ENCODE data around the gene GRID2.

Gene GRID2

GRCh38 chr4:93416344-93417128 lies 1112.8 kb downstream of the GRID2 start:
- TF ChIP-seq, protein P1, sequence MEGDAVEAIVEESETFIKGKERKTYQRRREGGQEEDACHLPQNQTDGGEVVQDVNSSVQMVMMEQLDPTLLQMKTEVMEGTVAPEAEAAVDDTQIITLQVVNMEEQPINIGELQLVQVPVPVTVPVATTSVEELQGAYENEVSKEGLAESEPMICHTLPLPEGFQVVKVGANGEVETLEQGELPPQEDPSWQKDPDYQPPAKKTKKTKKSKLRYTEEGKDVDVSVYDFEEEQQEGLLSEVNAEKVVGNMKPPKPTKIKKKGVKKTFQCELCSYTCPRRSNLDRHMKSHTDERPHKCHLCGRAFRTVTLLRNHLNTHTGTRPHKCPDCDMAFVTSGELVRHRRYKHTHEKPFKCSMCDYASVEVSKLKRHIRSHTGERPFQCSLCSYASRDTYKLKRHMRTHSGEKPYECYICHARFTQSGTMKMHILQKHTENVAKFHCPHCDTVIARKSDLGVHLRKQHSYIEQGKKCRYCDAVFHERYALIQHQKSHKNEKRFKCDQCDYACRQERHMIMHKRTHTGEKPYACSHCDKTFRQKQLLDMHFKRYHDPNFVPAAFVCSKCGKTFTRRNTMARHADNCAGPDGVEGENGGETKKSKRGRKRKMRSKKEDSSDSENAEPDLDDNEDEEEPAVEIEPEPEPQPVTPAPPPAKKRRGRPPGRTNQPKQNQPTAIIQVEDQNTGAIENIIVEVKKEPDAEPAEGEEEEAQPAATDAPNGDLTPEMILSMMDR (IDR thresholded peaks at IDR 0.05; ENCODE audit: borderline replicate concordance, control extremely low read depth, extremely low read depth, insufficient read depth, missing control alignments), result no peak
- DNase-seq (ENCODE audit: low spot score), result no peak
- in situ Hi-C loops (cut with MboI; ENCODE audit: low sequenced_read_pairs, unreplicated experiment), result no loop called here

DNA sequence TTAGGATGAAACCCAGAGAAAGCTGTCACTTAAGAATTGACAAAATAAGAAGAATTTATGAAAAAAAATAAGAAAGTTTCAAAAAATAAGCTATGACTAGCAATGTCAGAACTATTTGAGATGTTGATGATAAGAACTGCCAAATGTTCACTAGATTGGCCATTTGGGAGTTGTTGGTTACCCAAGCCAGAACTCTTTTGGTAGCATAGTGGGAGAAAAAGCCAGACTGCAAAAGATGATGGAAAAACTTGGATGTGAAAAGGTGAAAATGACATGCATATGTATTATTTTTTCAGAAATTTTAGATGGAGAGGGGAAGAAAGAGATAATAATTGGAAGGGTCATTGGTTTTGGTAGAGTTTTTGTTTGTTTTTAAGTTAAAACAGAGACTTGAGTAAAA lies 1127.6 kb downstream of the GRID2 start:
- TF ChIP-seq, protein P1 (IDR thresholded peaks at IDR 0.05; ENCODE audit: borderline replicate concordance, control extremely low read depth, extremely low read depth, insufficient read depth, missing control alignments), result no peak
- DNase-seq (ENCODE audit: low spot score), result no peak
- in situ Hi-C loops (cut with MboI; ENCODE audit: low sequenced_read_pairs, unreplicated experiment), result no loop called here

GRCh38 chr4:93433840-93434239 lies 1130.1 kb downstream of the GRID2 start:
- TF ChIP-seq, protein P1 (IDR thresholded peaks at IDR 0.05; ENCODE audit: borderline replicate concordance, control extremely low read depth, extremely low read depth, insufficient read depth, missing control alignments), result no peak
- in situ Hi-C loops (cut with MboI; ENCODE audit: low sequenced_read_pairs, unreplicated experiment), result no loop called here
- DNase-seq (ENCODE audit: low spot score), result no peak

DNA sequence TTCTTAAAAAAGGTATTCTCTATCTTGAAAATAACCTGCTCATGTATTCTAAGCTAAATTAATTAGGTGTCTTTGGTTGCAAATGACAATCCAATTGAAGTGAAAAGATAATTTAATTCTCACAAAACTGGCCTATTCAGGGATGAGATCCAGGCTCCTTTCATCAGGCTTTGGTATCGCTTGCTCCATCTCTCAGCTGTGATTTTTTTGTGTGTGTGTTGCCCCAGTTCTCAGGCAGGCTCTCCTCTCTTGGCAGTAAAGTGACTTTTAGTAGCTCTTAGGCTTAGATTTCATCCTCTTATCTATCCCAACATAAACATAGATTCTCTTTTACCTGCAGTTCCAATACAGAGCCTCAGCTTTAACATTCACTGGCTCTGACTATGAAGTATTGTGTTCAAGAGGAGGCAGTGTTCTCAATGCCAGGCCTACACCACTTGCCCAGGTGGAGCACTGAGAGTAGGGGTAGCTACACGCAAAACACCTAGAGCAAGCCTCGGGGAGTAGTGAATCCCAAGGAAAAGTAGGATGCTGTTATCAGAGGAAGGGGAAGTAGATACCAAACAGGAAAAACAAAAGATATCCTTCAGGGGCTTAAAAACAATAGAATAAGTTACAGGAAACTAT lies 1132.3 kb downstream of the GRID2 start:
- in situ Hi-C loops (cut with MboI; ENCODE audit: low sequenced_read_pairs, unreplicated experiment), result no loop called here
- TF ChIP-seq, protein P1 (IDR thresholded peaks at IDR 0.05; ENCODE audit: borderline replicate concordance, control extremely low read depth, extremely low read depth, insufficient read depth, missing control alignments), result no peak
- DNase-seq (ENCODE audit: low spot score), result no peak

DNA sequence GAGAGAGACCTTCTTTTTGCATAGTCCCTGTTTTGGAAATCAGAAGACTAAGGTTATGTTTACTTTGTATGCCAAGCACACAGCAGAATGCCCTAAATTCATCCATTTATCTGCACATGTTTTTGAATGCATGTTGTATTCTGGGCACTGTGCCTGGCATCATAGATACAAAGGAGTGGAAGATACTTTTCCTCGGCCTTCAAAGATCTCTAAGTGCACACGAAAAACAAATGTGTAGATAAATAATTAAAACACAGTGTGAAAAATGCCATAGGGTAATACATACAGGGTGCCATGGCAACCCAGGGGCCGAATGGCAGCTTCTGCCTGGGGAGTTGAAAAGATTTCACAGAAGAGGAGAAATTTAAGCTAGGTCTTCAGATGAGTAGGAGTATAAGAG lies 1134.2 kb downstream of the GRID2 start:
- DNase-seq (ENCODE audit: low spot score), result no peak
- in situ Hi-C loops (cut with MboI; ENCODE audit: low sequenced_read_pairs, unreplicated experiment), result no loop called here
- TF ChIP-seq, protein P1 (IDR thresholded peaks at IDR 0.05; ENCODE audit: borderline replicate concordance, control extremely low read depth, extremely low read depth, insufficient read depth, missing control alignments), result no peak

GRCh38 chr4:93444860-93445259 lies 1141.1 kb downstream of the GRID2 start:
- DNase-seq (ENCODE audit: low spot score), result no peak
- TF ChIP-seq, protein P1 (IDR thresholded peaks at IDR 0.05; ENCODE audit: borderline replicate concordance, control extremely low read depth, extremely low read depth, insufficient read depth, missing control alignments), result no peak
- in situ Hi-C loops (cut with MboI; ENCODE audit: low sequenced_read_pairs, unreplicated experiment), result no loop called here
